Measurements from ENCODE around the gene ATOSA. TPM values are rescaled to one million over a fixed set of nuclear protein-coding genes. Genes with fewer than 3 reads are reported as not detected.
A peak's percentile ranks its signal among the peaks of the same experiment; 100 is the strongest.

Gene ATOSA
- total RNA-seq, 1 donor from 2014 or later, result 26.8 TPM

GRCh38 chr15:52710708-52711389 is 31.7 kb upstream of the ATOSA start:
- no peak overlapping the region for H2AFZ ChIP-seq (replicated peaks)
- Mint-ChIP-seq H3K36me3 (no peaks in the 10 kb centered on the region), H3K9me3 (no peaks in the 10 kb centered on the region), H3K27me3 (ENCODE audit: insufficient read depth, low read depth) (peaks cover 10% of the 10 kb centered on the region), H3K4me1 (peaks cover 24% of the 10 kb centered on the region), H3K27ac (no peak overlapping the region), H3K4me3 (no peak overlapping the region)
- H3K27ac ChIP-seq, result no peak overlapping the region
- no peak for DNase-seq (ENCODE audit: low spot score)
- H4K20me1 ChIP-seq (ENCODE audit: low read depth), result no peaks in the 10 kb centered on the region
- H3K4me2 ChIP-seq, result no peak overlapping the region
- H3K4me1 ChIP-seq, result peaks cover 10% of the 10 kb centered on the region
- no peak overlapping the region for H3K4me3 ChIP-seq
- no peaks in the 10 kb centered on the region for H3K36me3 ChIP-seq
- no peaks in the 10 kb centered on the region for H3K9me3 ChIP-seq (ENCODE audit: low read depth)
- H3K27me3 ChIP-seq, result peaks cover 5% of the 10 kb centered on the region
- TF ChIP-seq CTCF (IDR thresholded peaks at IDR 0.05) (no peak), EZH2phosphoT487 (IDR thresholded peaks at IDR 0.05) (no peak), EZH2 (IDR thresholded peaks at IDR 0.05) (no peak)
- H3F3A ChIP-seq (ENCODE audit: low read depth), result peaks cover 9% of the 10 kb centered on the region
- H3K9ac ChIP-seq, result no peak overlapping the region
- no peaks in the 10 kb centered on the region for H3K79me2 ChIP-seq (ENCODE audit: low read depth)

- no peak for DNase-seq (ENCODE audit: low spot score)
- H3K27me3 Mint-ChIP-seq (ENCODE audit: insufficient read depth, low read depth), result peaks cover 9% of the 10 kb centered on the region
- H3K4me3 ChIP-seq, result peak overlapping the region; percentile 44
- no peaks in the 10 kb centered on the region for H3K9me3 ChIP-seq (ENCODE audit: low read depth)
- H3K27ac Mint-ChIP-seq, result no peak overlapping the region
- H3K36me3 ChIP-seq, result no peaks in the 10 kb centered on the region
- H3K4me3 Mint-ChIP-seq, result no peak overlapping the region
- H3K4me1 ChIP-seq, result peaks cover 10% of the 10 kb centered on the region
- H4K20me1 ChIP-seq (ENCODE audit: low read depth), result no peaks in the 10 kb centered on the region
- H2AFZ ChIP-seq (replicated peaks), result peak overlapping the region; percentile 89
- peaks cover 9% of the 10 kb centered on the region for H3F3A ChIP-seq (ENCODE audit: low read depth)
- H3K9me3 Mint-ChIP-seq, result no peaks in the 10 kb centered on the region
- H3K4me2 ChIP-seq, result peak overlapping the region; percentile 78
- peaks cover 24% of the 10 kb centered on the region for H3K4me1 Mint-ChIP-seq
- peaks cover 5% of the 10 kb centered on the region for H3K27me3 ChIP-seq
- no peak for TF ChIP-seq EZH2 (IDR thresholded peaks at IDR 0.05)
- TF ChIP-seq CTCF (IDR thresholded peaks at IDR 0.05), result no peak
- TF ChIP-seq EZH2phosphoT487 (IDR thresholded peaks at IDR 0.05), result no peak
- H3K36me3 Mint-ChIP-seq, result no peaks in the 10 kb centered on the region
- H3K79me2 ChIP-seq (ENCODE audit: low read depth), result no peaks in the 10 kb centered on the region
- H3K27ac ChIP-seq, result no peak overlapping the region
- no peak overlapping the region for H3K9ac ChIP-seq
Measured at GRCh38 chr15:52710050-52710707, 31.0 kb upstream of the ATOSA start.

GRCh38 chr15:52709187-52709981 is 30.2 kb upstream of the ATOSA start:
- peak; percentile 89 for DNase-seq (ENCODE audit: low spot score)
- H2AFZ ChIP-seq (replicated peaks), result peak overlapping the region; percentile 89

More at GRCh38 chr15:52709187-52709981, 30.2 kb upstream of the ATOSA start:
- H3K9ac ChIP-seq, result no peak overlapping the region
- no peaks in the 10 kb centered on the region for H3K36me3 ChIP-seq
- H3K79me2 ChIP-seq (ENCODE audit: low read depth), result no peaks in the 10 kb centered on the region
- H3K9me3 ChIP-seq (ENCODE audit: low read depth), result no peaks in the 10 kb centered on the region
- no peaks in the 10 kb centered on the region for H3K36me3 Mint-ChIP-seq
- no peaks in the 10 kb centered on the region for H4K20me1 ChIP-seq (ENCODE audit: low read depth)
- H3K4me2 ChIP-seq, result peak overlapping the region; percentile 78
- peaks cover 7% of the 10 kb centered on the region for H3K27me3 Mint-ChIP-seq (ENCODE audit: insufficient read depth, low read depth)
- peaks cover 10% of the 10 kb centered on the region for H3K4me1 ChIP-seq
- peaks cover 9% of the 10 kb centered on the region for H3F3A ChIP-seq (ENCODE audit: low read depth)
- no peak overlapping the region for H3K4me3 Mint-ChIP-seq
- H3K9me3 Mint-ChIP-seq, result no peaks in the 10 kb centered on the region
- H3K27ac ChIP-seq, result no peak overlapping the region
- H3K4me1 Mint-ChIP-seq, result peaks cover 24% of the 10 kb centered on the region
- peaks cover 5% of the 10 kb centered on the region for H3K27me3 ChIP-seq
- H3K27ac Mint-ChIP-seq, result no peak overlapping the region
- TF ChIP-seq CTCF (IDR thresholded peaks at IDR 0.05), result no peak
- no peak for TF ChIP-seq EZH2 (IDR thresholded peaks at IDR 0.05)
- no peak for TF ChIP-seq EZH2phosphoT487 (IDR thresholded peaks at IDR 0.05)
- H3K4me3 ChIP-seq, result peak overlapping the region; percentile 44
